Measurements from ENCODE around the gene APAF1.

The APAF1 gene

DNA sequence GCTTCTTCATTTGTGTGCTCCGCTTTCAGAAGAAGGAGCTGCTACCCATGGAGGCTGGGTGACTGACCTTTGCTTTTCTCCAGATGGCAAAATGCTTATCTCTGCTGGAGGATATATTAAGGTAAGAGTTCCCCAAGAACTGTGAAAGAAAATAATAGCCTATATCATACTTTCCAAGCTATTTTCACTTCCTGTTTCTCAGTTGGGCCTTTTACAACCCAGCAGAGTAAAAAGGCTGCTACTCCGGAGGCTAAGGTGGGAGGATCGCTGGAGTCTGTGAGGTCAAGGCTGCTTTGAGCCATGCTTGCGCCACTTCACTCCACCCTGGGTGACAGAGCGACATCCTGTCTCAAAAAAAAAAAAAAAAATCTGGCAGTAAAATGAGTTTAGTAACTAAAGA, 82.1 kb downstream of the APAF1 start:
- Histone ChIP-seq H3K4me3 (ENCODE audit: low read length in 2 of 2) (no peak overlapping the region), H3K27me3 (ENCODE audit: control insufficient read depth in 1 of 2, insufficient read depth in 2 of 2, low read length in 2 of 2) (no peaks in the 10 kb centered on the region), H3K9me3 (ENCODE audit: control insufficient read depth in 2 of 2, low read length in 2 of 2) (no peaks in the 10 kb centered on the region), H3K27ac (ENCODE audit: low read length) (no peak overlapping the region), H3K4me1 (ENCODE audit: control insufficient read depth, insufficient read depth, low read length) (no peaks in the 10 kb centered on the region), H3K36me3 (ENCODE audit: control insufficient read depth in 2 of 2, insufficient read depth in 2 of 2, low read length in 2 of 2) (peaks cover 16 to 30% of the 10 kb centered on the region in 2 donors), H3K9ac (ENCODE audit: low read length in 2 of 2) (no peak overlapping the region)

DNA sequence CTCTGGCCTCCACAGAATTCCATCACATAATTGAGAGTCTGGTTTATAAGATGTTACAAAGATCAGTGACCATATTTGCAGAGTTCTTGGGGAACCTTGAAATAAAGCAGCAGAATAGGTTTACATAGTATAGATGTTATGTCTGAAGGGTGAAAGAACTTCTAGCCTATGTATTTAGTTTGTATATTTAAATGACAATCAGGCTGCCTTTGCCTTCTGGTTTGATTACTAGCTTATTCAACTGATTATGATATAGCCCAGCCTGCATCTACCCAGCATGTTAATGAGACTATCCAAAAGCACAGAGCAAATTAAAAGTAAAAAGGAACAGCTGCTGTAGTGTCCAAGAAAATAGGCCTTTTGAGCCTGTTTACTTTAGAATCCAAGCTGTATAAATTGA, 85.3 kb downstream of the APAF1 start:
- Histone ChIP-seq H3K4me1 (ENCODE audit: control insufficient read depth, insufficient read depth, low read length) (no peaks in the 10 kb centered on the region), H3K27ac (ENCODE audit: low read length) (no peak overlapping the region), H3K36me3 (ENCODE audit: control insufficient read depth in 2 of 2, insufficient read depth in 2 of 2, low read length in 2 of 2) (peaks cover 4 to 24% of the 10 kb centered on the region in 2 donors), H3K9me3 (ENCODE audit: control insufficient read depth in 2 of 2, low read length in 2 of 2) (no peaks in the 10 kb centered on the region), H3K27me3 (ENCODE audit: control insufficient read depth in 1 of 2, insufficient read depth in 2 of 2, low read length in 2 of 2) (no peaks in the 10 kb centered on the region), H3K9ac (ENCODE audit: low read length in 2 of 2) (no peak overlapping the region), H3K4me3 (ENCODE audit: low read length in 2 of 2) (no peak overlapping the region)

DNA sequence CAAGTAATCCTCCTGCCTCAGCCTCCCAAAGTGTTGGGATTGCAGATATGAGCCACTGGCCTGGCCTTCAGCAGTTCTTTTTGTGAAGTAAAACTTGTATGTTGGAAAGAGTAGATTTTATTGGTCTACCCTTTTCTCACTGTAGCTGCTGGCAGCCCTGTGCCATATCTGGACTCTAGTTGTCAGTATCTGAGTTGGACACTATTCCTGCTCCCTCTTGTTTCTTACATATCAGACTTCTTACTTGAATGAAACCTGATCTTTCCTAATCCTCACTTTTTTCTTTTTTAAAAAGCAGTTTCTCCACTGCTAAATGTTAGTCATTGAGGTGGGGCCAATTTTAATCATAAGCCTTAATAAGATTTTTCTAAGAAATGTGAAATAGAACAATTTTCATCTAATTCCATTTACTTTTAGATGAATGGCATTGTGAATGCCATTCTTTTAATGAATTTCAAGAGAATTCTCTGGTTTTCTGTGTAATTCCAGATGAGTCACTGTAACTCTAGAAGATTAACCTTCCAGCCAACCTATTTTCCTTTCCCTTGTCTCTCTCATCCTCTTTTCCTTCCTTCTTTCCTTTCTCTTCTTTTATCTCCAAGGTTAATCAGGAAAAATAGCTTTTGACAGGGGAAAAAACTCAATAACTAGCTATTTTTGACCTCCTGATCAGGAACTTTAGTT, 88.7 kb downstream of the APAF1 start:
- H3K36me3 ChIP-seq (ENCODE audit: control insufficient read depth in 2 of 2, insufficient read depth in 2 of 2, low read length in 2 of 2): peaks cover 0 to 12% of the 10 kb centered on the region in 2 donors
- H3K4me3 ChIP-seq (ENCODE audit: low read length in 2 of 2): no peak overlapping the region
- no peak overlapping the region for H3K9ac ChIP-seq (ENCODE audit: low read length in 2 of 2)
- H3K27ac ChIP-seq (ENCODE audit: low read length): no peak overlapping the region
- H3K27me3 ChIP-seq (ENCODE audit: control insufficient read depth in 1 of 2, insufficient read depth in 2 of 2, low read length in 2 of 2): no peaks in the 10 kb centered on the region
- peaks cover 11% of the 10 kb centered on the region for H3K4me1 ChIP-seq (ENCODE audit: control insufficient read depth, insufficient read depth, low read length)
- no peaks in the 10 kb centered on the region for H3K9me3 ChIP-seq (ENCODE audit: control insufficient read depth in 2 of 2, low read length in 2 of 2)

- H3K9ac ChIP-seq (ENCODE audit: low read length in 2 of 2): no peak overlapping the region
- peaks cover 11% of the 10 kb centered on the region for H3K4me1 ChIP-seq (ENCODE audit: control insufficient read depth, insufficient read depth, low read length)
- peaks cover 0 to 9% of the 10 kb centered on the region in 2 donors for H3K36me3 ChIP-seq (ENCODE audit: control insufficient read depth in 2 of 2, insufficient read depth in 2 of 2, low read length in 2 of 2)
- H3K4me3 ChIP-seq (ENCODE audit: low read length in 2 of 2): no peak overlapping the region
- no peaks in the 10 kb centered on the region for H3K27me3 ChIP-seq (ENCODE audit: control insufficient read depth in 1 of 2, insufficient read depth in 2 of 2, low read length in 2 of 2)
- no peaks in the 10 kb centered on the region for H3K9me3 ChIP-seq (ENCODE audit: control insufficient read depth in 2 of 2, low read length in 2 of 2)
- H3K27ac ChIP-seq (ENCODE audit: low read length): no peak overlapping the region
Observed at GRCh38 chr12:98735821-98736220, 90.7 kb downstream of the APAF1 start.

- no peaks in the 10 kb centered on the region for H3K9me3 ChIP-seq (ENCODE audit: control insufficient read depth in 2 of 2, low read length in 2 of 2)
- H3K27me3 ChIP-seq (ENCODE audit: control insufficient read depth in 1 of 2, insufficient read depth in 2 of 2, low read length in 2 of 2): no peaks in the 10 kb centered on the region
- peaks cover 0 to 4% of the 10 kb centered on the region in 2 donors for H3K36me3 ChIP-seq (ENCODE audit: control insufficient read depth in 2 of 2, insufficient read depth in 2 of 2, low read length in 2 of 2)
- H3K9ac ChIP-seq (ENCODE audit: low read length in 2 of 2): no peak overlapping the region
- H3K4me1 ChIP-seq (ENCODE audit: control insufficient read depth, insufficient read depth, low read length): peaks cover 11% of the 10 kb centered on the region
- H3K27ac ChIP-seq (ENCODE audit: low read length): no peak overlapping the region
- H3K4me3 ChIP-seq (ENCODE audit: low read length in 2 of 2): no peak overlapping the region
Observed at GRCh38 chr12:98736352-98737321, 91.5 kb downstream of the APAF1 start.

DNA sequence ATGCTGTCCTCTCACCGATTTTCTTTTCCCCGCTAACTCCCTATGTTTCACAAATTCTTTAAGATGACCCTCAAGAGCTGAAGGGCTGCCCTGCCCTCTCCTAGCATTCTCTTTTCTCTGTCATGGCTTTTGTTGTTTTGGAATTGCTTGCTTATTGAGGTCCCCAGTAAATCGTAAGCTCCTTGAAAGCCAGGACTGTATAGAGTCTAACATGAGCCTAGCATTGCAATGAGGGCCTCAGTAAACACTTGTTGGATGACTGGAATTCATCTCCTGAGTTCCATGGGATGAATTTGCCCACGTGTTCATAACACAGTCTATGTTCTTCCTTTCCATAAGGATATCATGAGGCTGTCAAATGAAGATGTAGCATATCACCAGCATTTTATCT, 92.2 kb downstream of the APAF1 start:
- Histone ChIP-seq H3K36me3 (ENCODE audit: control insufficient read depth in 2 of 2, insufficient read depth in 2 of 2, low read length in 2 of 2) (no peaks in the 10 kb centered on the region), H3K9ac (ENCODE audit: low read length in 2 of 2) (no peak overlapping the region), H3K27me3 (ENCODE audit: control insufficient read depth in 1 of 2, insufficient read depth in 2 of 2, low read length in 2 of 2) (no peaks in the 10 kb centered on the region), H3K27ac (ENCODE audit: low read length) (no peak overlapping the region), H3K4me3 (ENCODE audit: low read length in 2 of 2) (no peak overlapping the region), H3K9me3 (ENCODE audit: control insufficient read depth in 2 of 2, low read length in 2 of 2) (no peaks in the 10 kb centered on the region), H3K4me1 (ENCODE audit: control insufficient read depth, insufficient read depth, low read length) (peaks cover 11% of the 10 kb centered on the region)

- no peak overlapping the region for H3K4me3 ChIP-seq (ENCODE audit: low read length in 2 of 2)
- no peaks in the 10 kb centered on the region for H3K36me3 ChIP-seq (ENCODE audit: control insufficient read depth in 2 of 2, insufficient read depth in 2 of 2, low read length in 2 of 2)
- peaks cover 11% of the 10 kb centered on the region for H3K4me1 ChIP-seq (ENCODE audit: control insufficient read depth, insufficient read depth, low read length)
- no peaks in the 10 kb centered on the region for H3K9me3 ChIP-seq (ENCODE audit: control insufficient read depth in 2 of 2, low read length in 2 of 2)
- H3K27me3 ChIP-seq (ENCODE audit: control insufficient read depth in 1 of 2, insufficient read depth in 2 of 2, low read length in 2 of 2): no peaks in the 10 kb centered on the region
- H3K27ac ChIP-seq (ENCODE audit: low read length): no peak overlapping the region
- H3K9ac ChIP-seq (ENCODE audit: low read length in 2 of 2): no peak overlapping the region
Observed at GRCh38 chr12:98738002-98738401, 92.9 kb downstream of the APAF1 start.

- Histone ChIP-seq H3K4me3 (ENCODE audit: low read length in 2 of 2) (no peak overlapping the region), H3K4me1 (ENCODE audit: control insufficient read depth, insufficient read depth, low read length) (peaks cover 11% of the 10 kb centered on the region), H3K9me3 (ENCODE audit: control insufficient read depth in 2 of 2, low read length in 2 of 2) (no peaks in the 10 kb centered on the region), H3K36me3 (ENCODE audit: control insufficient read depth in 2 of 2, insufficient read depth in 2 of 2, low read length in 2 of 2) (no peaks in the 10 kb centered on the region), H3K27me3 (ENCODE audit: control insufficient read depth in 1 of 2, insufficient read depth in 2 of 2, low read length in 2 of 2) (no peaks in the 10 kb centered on the region), H3K9ac (ENCODE audit: low read length in 2 of 2) (no peak overlapping the region), H3K27ac (ENCODE audit: low read length) (no peak overlapping the region)
Observed at GRCh38 chr12:98738539-98738938, 93.4 kb downstream of the APAF1 start.

GRCh38 chr12:98740751-98741150, 95.7 kb downstream of the APAF1 start:
- no peak overlapping the region for H3K27ac ChIP-seq (ENCODE audit: low read length)
- peaks cover 13% of the 10 kb centered on the region for H3K4me1 ChIP-seq (ENCODE audit: control insufficient read depth, insufficient read depth, low read length)

GRCh38 chr12:98741196-98741555, 96.1 kb downstream of the APAF1 start:
- Histone ChIP-seq H3K9me3 (ENCODE audit: control insufficient read depth in 2 of 2, low read length in 2 of 2) (no peaks in the 10 kb centered on the region), H3K4me3 (ENCODE audit: low read length in 2 of 2) (no peak overlapping the region), H3K4me1 (ENCODE audit: control insufficient read depth, insufficient read depth, low read length) (peaks cover 17% of the 10 kb centered on the region), H3K36me3 (ENCODE audit: control insufficient read depth in 2 of 2, insufficient read depth in 2 of 2, low read length in 2 of 2) (no peaks in the 10 kb centered on the region), H3K27me3 (ENCODE audit: control insufficient read depth in 1 of 2, insufficient read depth in 2 of 2, low read length in 2 of 2) (no peaks in the 10 kb centered on the region), H3K9ac (ENCODE audit: low read length in 2 of 2) (no peak overlapping the region), H3K27ac (ENCODE audit: low read length) (no peak overlapping the region)

More at GRCh38 chr12:98740751-98741150, 95.7 kb downstream of the APAF1 start:
- Histone ChIP-seq H3K4me3 (ENCODE audit: low read length in 2 of 2) (no peak overlapping the region), H3K36me3 (ENCODE audit: control insufficient read depth in 2 of 2, insufficient read depth in 2 of 2, low read length in 2 of 2) (no peaks in the 10 kb centered on the region), H3K9ac (ENCODE audit: low read length in 2 of 2) (no peak overlapping the region), H3K27me3 (ENCODE audit: control insufficient read depth in 1 of 2, insufficient read depth in 2 of 2, low read length in 2 of 2) (no peaks in the 10 kb centered on the region), H3K9me3 (ENCODE audit: control insufficient read depth in 2 of 2, low read length in 2 of 2) (no peaks in the 10 kb centered on the region)

Data from stomach smooth muscle (tissue), 2 donors.